Gastroesophageal sphincter (tissue), 3 donors: ENCODE measurements around the gene PAM.

ENCODE experiments used
- POLR2A ChIP-seq, 2 donors: fragments of 450-650 bp; IDR thresholded peaks; one replicate each; pipeline ENCODE4 v1.6.1; 2017; ENCODE audit warnings: antibody characterized with exemption in 2 of 2, mild to moderate bottlenecking in 2 of 2, moderate library complexity in 1 of 2
- TF ChIP-seq, protein P1 (sequence below), 4 experiments: fragments of 200-600 bp in 2 of 4; fragments of 450-650 bp in 2 of 4; sonication (generic) in 1 of 4; IDR thresholded peaks; one replicate each; pipeline ENCODE4 v1.5.1; 2017 to 2019; ENCODE audit warnings: antibody characterized with exemption in 4 of 4, mild to moderate bottlenecking in 2 of 4, moderate library complexity in 2 of 4

GRCh38 chr5:102818934-102819333, 63.8 kb downstream of the PAM start:
- TF ChIP-seq POLR2A (IDR thresholded peaks at IDR 0.05) = no peak
- TF ChIP-seq, protein P1, sequence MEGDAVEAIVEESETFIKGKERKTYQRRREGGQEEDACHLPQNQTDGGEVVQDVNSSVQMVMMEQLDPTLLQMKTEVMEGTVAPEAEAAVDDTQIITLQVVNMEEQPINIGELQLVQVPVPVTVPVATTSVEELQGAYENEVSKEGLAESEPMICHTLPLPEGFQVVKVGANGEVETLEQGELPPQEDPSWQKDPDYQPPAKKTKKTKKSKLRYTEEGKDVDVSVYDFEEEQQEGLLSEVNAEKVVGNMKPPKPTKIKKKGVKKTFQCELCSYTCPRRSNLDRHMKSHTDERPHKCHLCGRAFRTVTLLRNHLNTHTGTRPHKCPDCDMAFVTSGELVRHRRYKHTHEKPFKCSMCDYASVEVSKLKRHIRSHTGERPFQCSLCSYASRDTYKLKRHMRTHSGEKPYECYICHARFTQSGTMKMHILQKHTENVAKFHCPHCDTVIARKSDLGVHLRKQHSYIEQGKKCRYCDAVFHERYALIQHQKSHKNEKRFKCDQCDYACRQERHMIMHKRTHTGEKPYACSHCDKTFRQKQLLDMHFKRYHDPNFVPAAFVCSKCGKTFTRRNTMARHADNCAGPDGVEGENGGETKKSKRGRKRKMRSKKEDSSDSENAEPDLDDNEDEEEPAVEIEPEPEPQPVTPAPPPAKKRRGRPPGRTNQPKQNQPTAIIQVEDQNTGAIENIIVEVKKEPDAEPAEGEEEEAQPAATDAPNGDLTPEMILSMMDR (IDR thresholded peaks at IDR 0.05) = no peak
